NCI-H2171 (cell line): Measurements from ENCODE around the gene NFIA.
A peak's percentile ranks its signal among the peaks of the same experiment; 100 is the strongest.

Source experiments
- DNase-seq: peaks from one replicate; lab custom pipeline; 2025; lab: John Stamatoyannopoulos, UW

NFIA gene

GRCh38 chr1:61083807-61084440 lies 1.6 kb downstream of the NFIA start:
- no peak for DNase-seq

- DNase-seq = no peak
Observed at GRCh38 chr1:61084491-61085031, 2.2 kb downstream of the NFIA start.

DNA sequence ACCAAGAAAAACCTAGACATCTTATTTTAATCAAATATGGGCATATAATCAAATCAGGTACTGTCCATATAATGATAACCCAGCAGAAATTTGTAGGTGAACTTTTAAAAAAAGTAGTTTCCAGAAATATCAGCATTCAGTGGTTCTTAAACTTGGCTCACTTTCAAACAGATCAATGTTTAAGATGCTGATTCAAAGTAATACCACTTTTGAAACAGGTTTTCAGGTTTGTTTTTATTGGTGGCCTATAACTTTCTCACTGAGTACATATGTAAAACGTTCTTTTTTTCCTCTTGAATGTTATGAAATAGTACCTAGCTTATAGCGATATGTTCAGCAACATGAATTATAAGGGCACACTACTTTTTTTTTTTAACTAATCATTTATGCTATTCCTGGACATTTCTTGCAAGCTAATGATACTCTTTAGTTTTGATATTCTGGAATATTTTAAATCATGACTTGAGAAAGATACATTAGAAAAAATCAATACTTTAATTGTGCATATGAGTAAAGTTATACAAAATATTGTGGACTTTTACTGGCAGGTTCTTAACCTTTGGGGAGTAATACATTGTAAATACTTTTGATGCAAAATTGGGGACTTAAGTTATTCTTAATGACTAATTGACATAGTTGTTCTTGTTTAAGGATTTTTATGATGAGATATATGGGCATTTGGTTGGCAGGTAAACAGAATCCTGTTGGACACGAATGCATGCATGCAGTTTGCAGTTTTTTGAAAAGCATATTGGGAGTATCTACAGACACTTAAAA lies 3.0 kb downstream of the NFIA start:
- no peak for DNase-seq

DNA sequence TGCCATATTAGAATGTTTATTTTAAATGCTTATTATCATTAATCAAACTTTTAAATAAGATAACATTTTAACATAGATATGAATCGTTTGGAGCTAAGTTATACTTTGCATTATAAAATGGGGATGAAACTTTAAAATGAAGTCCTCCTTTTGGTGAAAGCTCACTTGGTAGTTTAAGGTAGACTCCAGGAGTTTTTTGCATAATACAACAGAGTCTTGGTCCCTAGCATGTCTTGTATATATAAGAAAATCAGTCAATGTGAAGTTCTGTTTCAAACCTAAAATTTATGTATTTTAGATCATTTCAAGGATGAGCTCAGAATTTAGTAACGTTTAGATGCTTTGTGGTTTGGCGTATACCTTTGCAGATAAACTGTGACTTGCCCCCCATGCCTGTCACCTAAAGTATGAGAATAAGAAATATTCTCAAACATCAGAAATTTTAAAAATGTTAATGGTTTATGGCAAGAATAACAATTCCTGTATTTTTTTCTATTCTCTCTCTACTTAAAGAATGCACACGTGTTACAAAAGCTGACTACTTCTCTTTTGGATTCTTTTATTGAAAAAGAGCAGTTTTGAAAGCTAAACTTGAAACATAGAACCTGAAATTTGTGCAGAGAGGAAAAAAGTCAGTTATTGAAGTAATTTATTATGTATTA lies 3.8 kb downstream of the NFIA start:
- no peak for DNase-seq

DNA sequence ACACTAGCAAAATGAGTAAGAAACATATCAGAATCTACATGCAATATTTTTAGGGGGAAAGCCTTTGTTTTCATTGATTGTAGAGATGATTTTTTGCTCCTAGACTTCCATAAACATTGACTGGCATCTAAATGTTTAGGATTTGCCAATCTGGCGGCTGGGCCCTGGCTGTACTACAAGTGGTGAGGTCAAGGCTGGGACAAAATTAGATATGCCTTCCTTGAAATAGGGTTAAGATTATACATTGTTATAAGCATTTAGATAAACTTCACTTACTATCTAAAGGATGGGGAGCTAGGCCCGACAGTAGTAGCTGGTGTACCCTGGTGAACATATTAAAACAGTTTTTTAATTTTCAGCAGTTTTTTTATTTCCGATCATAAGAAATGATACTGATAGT lies 5.2 kb downstream of the NFIA start:
- no peak for DNase-seq

DNA sequence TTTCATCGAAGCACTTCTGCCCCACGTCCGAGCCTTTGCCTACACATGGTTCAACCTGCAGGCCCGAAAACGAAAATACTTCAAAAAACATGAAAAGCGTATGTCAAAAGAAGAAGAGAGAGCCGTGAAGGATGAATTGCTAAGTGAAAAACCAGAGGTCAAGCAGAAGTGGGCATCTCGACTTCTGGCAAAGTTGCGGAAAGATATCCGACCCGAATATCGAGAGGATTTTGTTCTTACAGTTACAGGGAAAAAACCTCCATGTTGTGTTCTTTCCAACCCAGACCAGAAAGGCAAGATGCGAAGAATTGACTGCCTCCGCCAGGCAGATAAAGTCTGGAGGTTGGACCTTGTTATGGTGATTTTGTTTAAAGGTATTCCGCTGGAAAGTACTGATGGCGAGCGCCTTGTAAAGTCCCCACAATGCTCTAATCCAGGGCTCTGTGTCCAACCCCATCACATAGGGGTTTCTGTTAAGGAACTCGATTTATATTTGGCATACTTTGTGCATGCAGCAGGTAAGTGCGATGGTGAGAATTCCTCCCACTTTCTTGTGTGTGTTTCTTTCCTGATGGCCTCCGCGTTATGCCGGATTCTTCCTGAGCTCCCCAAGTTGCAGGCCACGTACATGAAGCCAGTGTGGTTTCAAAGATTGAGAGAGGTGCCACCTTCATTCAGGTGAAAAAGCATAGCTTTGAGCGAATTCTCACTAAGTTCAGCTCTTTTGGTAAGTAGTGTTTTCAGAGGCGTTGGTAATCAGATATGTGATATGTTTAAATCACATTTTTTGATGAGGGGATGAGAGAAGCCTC lies 6.0 kb downstream of the NFIA start:
- DNase-seq = no peak

DNA sequence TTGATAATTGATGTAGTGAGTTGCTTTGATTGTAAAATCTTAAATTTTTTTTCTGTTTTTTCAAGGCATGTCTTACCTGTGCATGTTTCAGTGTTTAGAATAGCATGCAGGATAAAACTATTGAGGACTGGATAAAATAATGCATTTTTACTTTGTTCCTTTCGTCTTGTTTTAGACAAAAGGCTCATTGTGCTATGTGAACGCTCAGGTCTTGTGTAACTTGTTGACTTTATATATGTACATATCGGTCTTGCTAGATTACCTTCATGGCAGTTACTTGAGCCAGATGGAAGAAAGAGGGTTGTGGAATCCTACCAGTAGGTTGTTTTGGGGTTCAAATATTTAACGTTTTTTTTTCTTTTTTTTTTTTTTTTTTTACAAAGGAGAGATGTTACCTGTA lies 7.0 kb downstream of the NFIA start:
- DNase-seq = no peak

DNA sequence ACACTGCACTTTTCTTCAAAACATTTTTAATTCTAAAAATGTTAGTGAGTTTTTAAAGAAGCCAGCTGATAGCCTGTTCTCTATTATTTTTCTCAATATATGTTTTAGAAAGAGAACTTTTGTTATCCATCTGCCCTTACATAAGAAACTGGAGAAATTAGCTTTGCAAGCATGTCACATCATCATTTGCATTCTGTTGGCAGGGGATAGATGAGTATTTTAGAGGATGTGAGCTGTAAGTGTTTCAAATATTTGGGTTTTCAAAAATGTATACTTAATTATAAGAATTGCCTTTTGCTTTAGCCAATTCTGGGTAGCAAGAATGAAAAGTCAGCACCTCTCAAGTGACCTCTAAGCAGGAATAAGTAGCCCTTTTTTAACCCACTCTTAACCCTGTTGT lies 7.4 kb downstream of the NFIA start:
- DNase-seq = no peak

DNA sequence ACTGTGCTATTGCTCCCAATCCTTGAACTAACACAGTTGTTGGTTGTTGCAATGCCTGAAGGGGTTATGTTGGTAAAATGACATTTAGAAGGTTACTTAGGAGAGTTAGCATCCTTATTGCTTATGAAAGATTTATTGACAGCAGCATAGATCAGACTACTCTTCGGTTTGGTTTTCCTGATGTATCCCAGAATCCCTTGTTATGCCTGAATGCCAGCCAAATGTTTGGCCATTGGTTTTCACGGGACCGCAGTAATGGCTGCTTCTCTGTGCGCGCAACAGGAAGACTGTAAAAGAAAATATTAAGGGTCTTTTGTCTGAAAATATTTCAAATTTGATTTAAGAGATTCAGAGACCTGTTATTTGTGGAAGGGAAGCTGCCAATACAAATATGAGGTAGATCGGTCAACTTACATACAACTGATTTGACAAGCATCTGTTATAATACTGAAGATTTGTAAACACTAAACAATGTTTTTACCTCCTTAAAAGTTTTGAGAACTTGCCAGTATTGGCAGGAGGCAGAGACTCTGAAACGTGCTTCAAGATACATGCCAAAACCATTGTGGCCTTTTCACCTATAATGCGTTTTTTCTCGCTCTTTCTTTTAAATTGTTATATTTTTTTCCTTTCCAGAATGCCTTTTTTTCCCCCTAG lies 8.3 kb downstream of the NFIA start:
- DNase-seq = no peak

GRCh38 chr1:61091455-61091854 lies 9.1 kb downstream of the NFIA start:
- no peak for DNase-seq

DNA sequence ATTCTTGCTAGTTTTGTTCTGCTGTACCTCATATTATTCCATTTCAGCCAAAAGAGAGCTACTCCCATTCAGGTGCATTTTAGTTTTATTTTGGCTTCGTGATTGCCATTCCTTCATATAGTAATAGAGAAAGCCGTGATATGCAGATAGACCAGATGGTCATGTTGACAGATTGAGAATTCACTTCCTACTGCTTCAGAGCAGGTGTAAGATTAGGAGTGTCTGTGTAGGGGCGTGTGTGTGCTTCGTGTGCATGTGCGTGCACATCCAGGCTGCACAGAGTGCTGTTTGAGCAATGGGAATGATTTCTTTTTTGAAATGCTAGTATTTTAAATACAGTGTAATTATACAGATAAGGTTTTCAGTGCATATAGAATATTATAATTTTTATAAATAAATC lies 10.3 kb downstream of the NFIA start:
- peak; percentile 47 for DNase-seq

- DNase-seq = no peak
Observed at GRCh38 chr1:61093525-61094137, 11.3 kb downstream of the NFIA start.

DNA sequence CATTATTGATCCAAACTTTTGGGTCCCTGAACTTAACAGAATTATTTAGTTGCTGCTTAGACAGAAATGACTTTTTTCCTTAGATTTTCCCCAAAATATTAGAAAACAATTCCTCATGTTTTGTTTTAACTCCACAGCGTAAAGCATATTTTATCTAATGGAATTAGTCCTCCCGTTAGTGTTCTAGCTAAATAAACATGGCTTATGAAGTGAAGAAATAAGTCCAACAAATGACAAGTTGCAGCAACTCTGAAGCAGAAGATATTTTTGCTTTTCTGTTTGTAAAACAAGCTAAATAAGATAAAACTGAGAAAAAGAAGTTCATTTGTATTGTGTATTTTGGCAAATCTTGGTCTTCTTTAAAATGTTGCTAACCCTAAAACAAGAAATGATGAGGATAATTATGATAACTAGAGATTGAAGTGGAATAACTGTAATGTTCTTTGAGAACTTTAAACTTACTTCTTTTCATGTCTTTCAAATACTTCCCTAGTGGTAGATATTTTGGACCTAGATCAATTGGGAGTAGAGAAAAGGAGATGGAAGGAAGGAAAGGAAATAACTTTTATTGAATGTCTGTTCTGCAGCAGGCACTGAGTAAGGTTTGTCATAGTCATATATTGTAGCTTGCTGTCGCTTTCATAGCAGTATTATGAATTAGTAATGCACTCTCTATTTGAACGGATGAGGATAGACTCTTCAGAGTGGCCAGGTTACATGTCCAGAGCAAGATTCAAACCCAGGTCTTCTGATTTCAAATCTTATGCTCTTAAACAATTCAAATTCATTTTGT lies 12.5 kb downstream of the NFIA start:
- DNase-seq = no peak

GRCh38 chr1:61095470-61095812 lies 13.1 kb downstream of the NFIA start:
- no peak for DNase-seq

DNA sequence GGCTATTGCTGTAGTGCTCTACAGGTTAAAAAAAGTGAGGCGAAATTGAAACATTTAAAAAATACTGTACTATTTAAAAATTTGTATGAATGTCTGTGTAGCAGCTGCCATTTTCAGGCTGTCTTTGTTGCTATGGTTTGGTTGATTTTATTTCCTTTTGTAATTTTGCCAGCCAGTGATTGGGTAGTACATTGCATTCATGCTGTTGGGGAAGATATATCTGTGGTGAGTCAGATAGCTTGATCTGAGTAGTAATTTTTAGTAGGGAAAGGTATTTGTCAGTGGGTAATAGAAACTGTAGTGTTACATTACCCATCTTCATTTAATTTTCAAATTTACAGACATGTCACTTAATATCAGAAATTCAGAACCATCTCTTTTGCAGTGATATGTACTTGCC lies 15.0 kb downstream of the NFIA start:
- DNase-seq = no peak

GRCh38 chr1:61097722-61098121 lies 15.4 kb downstream of the NFIA start:
- DNase-seq = no peak

DNA sequence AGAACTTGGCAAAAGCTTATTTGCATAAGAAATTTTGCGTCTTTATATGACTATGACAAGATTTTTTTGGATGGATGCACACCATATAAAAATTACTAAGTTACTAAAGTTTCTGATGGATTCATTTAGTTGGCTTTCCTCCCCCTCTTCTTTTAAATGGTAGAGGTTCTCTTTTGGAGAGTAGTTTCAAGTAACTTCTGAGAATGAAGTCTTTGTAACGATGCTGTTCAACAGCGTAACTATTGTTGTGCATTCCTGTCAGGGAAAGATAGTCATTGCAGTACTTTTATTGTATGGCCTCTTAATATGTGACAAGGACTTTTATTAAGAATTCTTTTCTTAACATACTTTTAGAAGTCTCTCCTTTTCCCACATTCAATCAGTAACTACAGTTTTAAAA lies 16.0 kb downstream of the NFIA start:
- DNase-seq = no peak

DNA sequence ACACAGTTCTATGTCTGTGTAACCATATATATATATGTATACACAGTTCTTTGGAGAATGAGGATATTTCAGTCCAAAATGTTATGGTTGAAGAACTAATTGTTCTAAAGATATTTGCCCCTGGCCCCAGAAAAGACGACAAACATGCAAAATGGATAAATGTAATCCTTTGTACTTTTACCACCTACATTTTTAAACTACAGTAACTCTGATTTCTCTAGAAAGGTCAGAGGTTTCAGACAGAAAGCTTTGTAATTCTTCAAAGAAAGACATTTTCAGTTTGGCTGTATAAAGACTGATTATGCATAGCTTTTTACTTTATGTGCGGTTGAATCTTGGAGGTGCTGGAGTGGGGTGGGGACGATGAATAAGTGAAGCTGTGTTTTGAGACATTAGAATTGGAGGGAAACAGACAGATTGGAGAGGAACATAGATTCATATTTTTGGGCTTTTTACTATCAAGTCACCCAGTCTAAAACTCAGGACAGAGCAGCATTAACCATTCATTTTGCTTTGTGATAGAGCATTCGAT lies 16.6 kb downstream of the NFIA start:
- DNase-seq = no peak

GRCh38 chr1:61100578-61100977 lies 18.2 kb downstream of the NFIA start:
- DNase-seq = no peak

DNA sequence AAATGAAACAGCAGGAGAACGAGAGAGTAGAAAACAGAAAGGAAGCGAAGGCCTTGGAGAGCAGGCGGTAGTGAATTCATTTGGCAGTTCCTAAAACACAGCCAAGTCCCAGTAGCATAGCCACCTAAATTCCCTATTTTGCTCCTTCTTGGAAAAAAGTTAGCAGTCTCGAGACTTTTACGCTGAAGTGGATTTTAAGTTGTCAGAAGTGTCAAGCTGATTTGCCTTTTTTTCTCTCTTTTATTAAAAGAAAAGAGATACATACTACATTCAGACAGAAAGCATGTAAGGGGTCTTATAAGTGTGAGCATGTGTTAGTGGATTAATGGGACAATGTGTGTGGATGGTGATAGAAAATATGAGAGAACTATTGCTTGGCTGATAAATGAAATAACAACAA lies 19.2 kb downstream of the NFIA start:
- no peak for DNase-seq
